ENCODE measurements around the gene RHOBTB3. TPM values are rescaled to one million over a fixed set of nuclear protein-coding genes. Genes with fewer than 3 reads are reported as not detected.
"Not testable (repeated sequence)": the region's sequence is repeated elsewhere in the genome, so short reads cannot be mapped to it uniquely, and the experiment has no call there.

Gene RHOBTB3
- total and polyA plus RNA-seq, 7 donors: 12.3 to 151 (median 75.6) TPM

DNA sequence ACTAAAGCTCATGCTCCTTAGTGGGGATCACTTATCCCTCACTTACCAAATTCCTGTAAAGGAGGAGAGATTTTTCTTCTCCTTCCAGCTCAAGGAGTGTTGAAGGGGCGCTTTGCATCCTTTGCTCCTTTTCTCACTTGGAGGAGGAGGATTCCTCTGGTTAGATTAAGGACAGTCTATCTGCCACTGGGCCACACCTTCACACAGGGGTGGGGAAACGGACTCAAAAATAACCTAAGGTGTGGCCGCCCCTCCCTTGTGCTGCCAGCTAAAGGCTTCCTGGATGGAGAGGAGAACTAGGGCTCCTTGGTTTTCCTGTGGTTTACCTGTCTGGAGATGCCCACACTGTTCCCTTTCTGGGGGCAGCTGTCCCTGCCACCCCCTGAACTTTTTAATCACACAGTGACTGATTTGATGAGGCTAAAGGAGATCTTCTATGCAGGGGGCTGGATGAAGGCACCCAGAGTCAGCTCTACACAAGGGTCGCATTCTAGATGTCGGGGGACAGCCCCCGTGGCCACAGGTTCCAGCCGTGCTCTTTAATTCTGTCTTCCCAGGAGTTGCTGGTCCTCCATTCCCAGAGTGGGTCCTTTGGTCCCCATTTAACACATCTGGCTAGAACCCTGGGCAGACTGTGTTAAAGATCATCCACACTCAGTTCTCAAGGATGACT lies 77.0 kb downstream of the RHOBTB3 start:
- Histone ChIP-seq H3K4me1 (peaks cover 0 to 48% (median 46%) of the 10 kb centered on the region in 4 donors), H3K9me3 (no peaks in the 10 kb centered on the region), H3K27ac (peak overlapping the region; percentile 73 to 79 (median 74)), H3K4me3 (no peak overlapping the region), H3K27me3 (no peaks in the 10 kb centered on the region), H3K36me3 (no peaks in the 10 kb centered on the region)
- TF ChIP-seq POLR2A (IDR thresholded peaks at IDR 0.05): no peak
- TF ChIP-seq POLR2AphosphoS5 (IDR thresholded peaks at IDR 0.05): no peak
- TF ChIP-seq, protein P1, sequence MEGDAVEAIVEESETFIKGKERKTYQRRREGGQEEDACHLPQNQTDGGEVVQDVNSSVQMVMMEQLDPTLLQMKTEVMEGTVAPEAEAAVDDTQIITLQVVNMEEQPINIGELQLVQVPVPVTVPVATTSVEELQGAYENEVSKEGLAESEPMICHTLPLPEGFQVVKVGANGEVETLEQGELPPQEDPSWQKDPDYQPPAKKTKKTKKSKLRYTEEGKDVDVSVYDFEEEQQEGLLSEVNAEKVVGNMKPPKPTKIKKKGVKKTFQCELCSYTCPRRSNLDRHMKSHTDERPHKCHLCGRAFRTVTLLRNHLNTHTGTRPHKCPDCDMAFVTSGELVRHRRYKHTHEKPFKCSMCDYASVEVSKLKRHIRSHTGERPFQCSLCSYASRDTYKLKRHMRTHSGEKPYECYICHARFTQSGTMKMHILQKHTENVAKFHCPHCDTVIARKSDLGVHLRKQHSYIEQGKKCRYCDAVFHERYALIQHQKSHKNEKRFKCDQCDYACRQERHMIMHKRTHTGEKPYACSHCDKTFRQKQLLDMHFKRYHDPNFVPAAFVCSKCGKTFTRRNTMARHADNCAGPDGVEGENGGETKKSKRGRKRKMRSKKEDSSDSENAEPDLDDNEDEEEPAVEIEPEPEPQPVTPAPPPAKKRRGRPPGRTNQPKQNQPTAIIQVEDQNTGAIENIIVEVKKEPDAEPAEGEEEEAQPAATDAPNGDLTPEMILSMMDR (IDR thresholded peaks at IDR 0.05): no peak
- TF ChIP-seq EP300 (IDR thresholded peaks at IDR 0.05): no peak
- 55 to 56% methylated on average over 7 of the region's 7 CpGs for WGBS, 2 donors
- intact Hi-C loops (cut with DNase I): no loop called here
- no peak for DNase-seq

DNA sequence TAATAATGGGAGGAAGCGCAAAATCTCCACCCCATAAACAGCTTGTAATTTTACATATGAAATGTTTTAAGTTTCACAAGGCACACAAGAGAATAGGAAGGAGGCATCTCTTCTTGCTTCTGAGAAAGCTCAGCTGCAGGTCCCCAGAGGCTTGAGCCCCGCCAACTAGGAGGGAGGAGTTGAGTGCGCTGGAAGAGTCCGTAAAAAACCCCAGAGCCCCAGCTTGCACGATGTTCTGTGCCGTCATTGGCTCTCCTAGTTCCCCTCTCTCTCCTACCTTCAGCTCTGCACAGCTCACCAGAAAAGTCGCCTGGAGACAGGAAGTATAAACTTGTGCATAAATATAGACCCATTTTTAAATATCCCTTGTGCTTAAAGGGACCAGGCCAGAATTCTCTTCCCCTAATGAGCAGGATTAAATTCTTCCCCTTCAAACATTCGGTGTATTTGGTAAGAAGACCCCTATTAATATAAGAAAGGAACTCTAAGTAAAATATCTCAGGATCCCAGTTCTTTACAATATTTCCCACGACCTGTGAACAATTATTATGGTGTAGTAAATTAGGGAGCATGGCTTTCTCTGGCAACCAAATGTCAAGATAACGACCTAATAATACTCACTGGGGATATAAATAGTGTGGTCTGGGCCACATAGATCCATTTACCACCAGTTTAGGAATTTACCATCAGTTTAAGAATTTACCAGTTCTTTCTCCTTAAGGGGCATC lies 77.7 kb downstream of the RHOBTB3 start:
- Histone ChIP-seq H3K4me1 (peaks cover 0 to 48% (median 46%) of the 10 kb centered on the region in 4 donors), H3K9me3 (no peaks in the 10 kb centered on the region), H3K27ac (peak overlapping the region; percentile 73 to 79 (median 74)), H3K36me3 (no peaks in the 10 kb centered on the region), H3K4me3 (no peak overlapping the region), H3K27me3 (no peaks in the 10 kb centered on the region)
- 17 to 36% methylated on average over 10 of the region's 10 CpGs for WGBS, 2 donors
- TF ChIP-seq POLR2AphosphoS5 (IDR thresholded peaks at IDR 0.05) (peak in 3 of 4 donors; percentile 31 to 42 (median 31)), POLR2A (IDR thresholded peaks at IDR 0.05) (no peak), EP300 (IDR thresholded peaks at IDR 0.05) (no peak)
- TF ChIP-seq, protein P1 (IDR thresholded peaks at IDR 0.05): no peak
- DNase-seq: peak; percentile 95
- intact Hi-C loops (cut with DNase I): no loop called here

DNA sequence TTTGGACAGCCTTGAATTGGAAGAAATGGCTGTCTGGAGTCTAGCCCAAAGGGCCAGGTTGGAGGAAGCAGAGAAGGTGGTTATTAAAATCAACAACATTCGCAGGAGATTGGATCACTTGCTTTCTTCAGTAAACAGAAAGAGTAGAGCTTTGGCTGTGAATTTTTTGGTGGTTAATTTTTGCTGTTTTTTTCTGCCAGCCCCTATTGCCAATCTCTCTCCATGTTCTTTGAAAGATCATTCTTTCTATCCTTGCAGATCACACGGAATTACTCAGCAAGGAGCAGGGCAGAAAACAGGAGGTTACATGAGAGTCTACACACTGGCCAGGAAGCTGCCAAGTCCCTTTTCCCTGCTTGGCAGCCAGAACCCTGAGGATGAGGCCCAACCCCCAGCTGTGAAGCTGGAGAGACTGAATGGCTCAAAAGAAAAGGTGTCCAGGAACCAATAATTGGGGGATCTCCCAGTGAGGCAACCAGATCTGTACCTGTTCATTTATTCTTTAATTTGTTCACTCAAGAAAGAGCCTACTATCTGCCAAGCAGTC lies 78.4 kb downstream of the RHOBTB3 start:
- H3K4me1 ChIP-seq: peaks cover 0 to 48% (median 46%) of the 10 kb centered on the region in 4 donors
- DNase-seq: peak; percentile 81

DNA sequence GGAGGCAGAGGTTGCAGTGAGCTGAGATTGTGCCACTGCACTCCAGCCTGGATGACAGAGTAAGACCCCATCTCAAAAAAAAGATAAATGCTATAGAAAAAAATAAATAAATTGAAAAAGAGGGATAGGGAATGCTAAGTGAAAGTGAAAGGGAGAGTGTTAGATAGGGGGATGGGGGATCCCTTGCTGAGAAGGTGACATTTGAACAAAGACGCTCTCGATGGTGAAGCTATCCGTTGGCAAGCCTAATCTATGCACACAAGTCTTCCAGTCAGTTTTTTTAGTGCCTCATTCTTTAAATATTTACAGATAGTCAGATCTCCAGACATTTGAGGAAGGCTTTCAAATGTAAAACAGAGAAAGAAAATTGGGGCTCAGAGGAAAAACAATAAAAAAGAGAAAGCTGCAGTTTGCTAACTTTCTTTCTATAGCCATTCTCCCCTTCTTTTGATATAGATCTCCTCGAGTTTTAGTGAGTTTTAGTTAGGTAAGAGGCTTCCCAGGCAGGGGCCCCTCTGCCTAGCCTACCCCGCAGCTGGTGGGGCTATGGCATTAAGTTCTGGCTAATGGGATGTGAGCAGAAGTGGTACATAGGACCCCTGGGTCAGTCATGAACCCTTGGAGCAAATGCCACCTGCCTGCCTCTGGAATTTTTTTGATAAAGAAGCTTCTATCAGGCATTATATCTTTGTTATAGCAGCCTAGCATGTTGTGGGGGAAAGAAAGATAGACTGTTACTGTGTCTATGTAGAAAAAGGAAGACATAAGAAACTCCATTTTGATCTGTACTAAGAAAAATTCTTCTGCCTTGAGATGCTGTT lies 79.4 kb downstream of the RHOBTB3 start:
- Histone ChIP-seq H3K27ac (peak overlapping the region; percentile 73 to 79 (median 74)), H3K4me1 (peaks cover 0 to 48% (median 46%) of the 10 kb centered on the region in 4 donors)
- intact Hi-C loops (cut with DNase I): no loop called here

More for the DNA sequence above, 78.4 kb downstream of the RHOBTB3 start:
- 16 to 35% methylated on average over 2 of the region's 2 CpGs for WGBS, 2 donors
- no peak overlapping the region for H3K4me3 ChIP-seq
- no peaks in the 10 kb centered on the region for H3K9me3 ChIP-seq
- H3K27ac ChIP-seq: peak overlapping the region; percentile 73 to 79 (median 74)
- TF ChIP-seq POLR2AphosphoS5 (IDR thresholded peaks at IDR 0.05): no peak
- intact Hi-C loops (cut with DNase I): no loop called here
- peaks cover 0 to 5% (median under 1%) of the 10 kb centered on the region in 4 donors for H3K36me3 ChIP-seq
- H3K27me3 ChIP-seq: no peaks in the 10 kb centered on the region

DNA sequence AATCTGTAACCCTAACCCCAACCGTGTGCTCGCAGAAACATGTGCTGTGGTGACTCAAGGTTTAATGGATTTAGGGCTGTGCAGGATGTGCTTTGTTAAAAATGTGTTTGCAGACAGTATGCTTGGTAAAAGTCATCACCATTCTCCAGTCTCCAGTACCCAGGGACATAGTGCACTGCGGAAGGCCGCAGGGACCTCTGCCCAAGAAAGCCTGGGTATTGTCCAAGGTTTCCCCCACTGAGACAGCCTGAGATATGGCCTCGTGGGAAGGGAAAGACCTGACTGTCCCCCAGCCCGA lies 79.9 kb downstream of the RHOBTB3 start:
- Histone ChIP-seq H3K27ac (peak overlapping the region; percentile 73 to 79 (median 74)), H3K36me3 (peaks cover 0 to 21% (median 8%) of the 10 kb centered on the region in 4 donors), H3K4me1 (peaks cover 0 to 48% (median 46%) of the 10 kb centered on the region in 4 donors)
- H3K27me3 ChIP-seq; H3K4me3 ChIP-seq; DNase-seq; H3K9me3 ChIP-seq; intact Hi-C loops (cut with DNase I): not testable (repeated sequence)
- 51 to 66% methylated on average over 6 of the region's 6 CpGs for WGBS, 2 donors

More for the DNA sequence above, 79.4 kb downstream of the RHOBTB3 start:
- 17 to 28% methylated on average over 5 of the region's 5 CpGs for WGBS, 2 donors
- Histone ChIP-seq H3K4me3 (no peak overlapping the region), H3K36me3 (peaks cover 0 to 16% (median 6%) of the 10 kb centered on the region in 4 donors), H3K27me3 (no peaks in the 10 kb centered on the region), H3K9me3 (no peaks in the 10 kb centered on the region)
- DNase-seq: no peak
- TF ChIP-seq POLR2AphosphoS5 (IDR thresholded peaks at IDR 0.05): no peak
- no peak for TF ChIP-seq EP300 (IDR thresholded peaks at IDR 0.05)
- no peak for TF ChIP-seq POLR2A (IDR thresholded peaks at IDR 0.05)

DNA sequence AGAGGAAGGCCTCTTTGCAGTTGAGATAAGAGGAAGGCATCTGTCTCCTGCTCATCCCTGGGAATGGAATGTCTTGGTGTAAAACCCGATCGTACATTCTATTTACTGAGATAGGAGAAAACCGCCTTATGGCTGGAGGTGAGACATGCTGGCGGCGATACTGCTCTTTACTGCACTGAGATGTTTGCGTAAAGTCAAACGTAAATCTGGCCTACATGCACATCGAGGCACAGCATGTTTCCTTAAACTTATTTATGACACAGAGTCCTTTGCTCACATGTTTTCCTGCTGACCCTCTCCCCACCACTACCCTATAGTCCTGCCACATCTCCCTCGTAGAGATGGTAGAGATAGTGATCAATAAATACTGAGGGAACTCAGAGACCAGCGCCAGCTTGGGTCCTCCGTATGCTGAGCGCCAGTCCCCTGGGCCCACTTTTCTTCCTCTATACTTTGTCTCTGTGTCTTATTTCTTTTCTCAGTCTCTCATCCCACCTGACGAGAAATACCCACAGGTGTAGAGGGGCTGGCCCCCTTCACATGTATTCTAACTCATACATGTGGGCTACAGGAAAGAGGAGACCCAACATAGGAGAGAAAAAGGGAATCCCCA lies 80.4 kb downstream of the RHOBTB3 start:
- H3K27me3 ChIP-seq; H3K9me3 ChIP-seq; DNase-seq; intact Hi-C loops (cut with DNase I); H3K4me3 ChIP-seq: not testable (repeated sequence)
- H3K36me3 ChIP-seq: peaks cover 0 to 21% (median 8%) of the 10 kb centered on the region in 4 donors
- whole genome bisulfite sequencing, 2 donors: 76 to 81% methylated on average over 13 of the region's 13 CpGs
- H3K27ac ChIP-seq: peak overlapping the region; percentile 44 to 79 (median 62)
- peaks cover 0 to 48% (median 46%) of the 10 kb centered on the region in 4 donors for H3K4me1 ChIP-seq
